T-helper 2 cell (primary cell): ENCODE measurements around the gene KCNH6.

Source experiments
- DNase-seq, 5 experiments: peaks; one replicate each; pipeline versions ENCODE4 v3.0.0 to v3.0.0-alpha.2; 2012 to 2022

The KCNH6 gene

DNA sequence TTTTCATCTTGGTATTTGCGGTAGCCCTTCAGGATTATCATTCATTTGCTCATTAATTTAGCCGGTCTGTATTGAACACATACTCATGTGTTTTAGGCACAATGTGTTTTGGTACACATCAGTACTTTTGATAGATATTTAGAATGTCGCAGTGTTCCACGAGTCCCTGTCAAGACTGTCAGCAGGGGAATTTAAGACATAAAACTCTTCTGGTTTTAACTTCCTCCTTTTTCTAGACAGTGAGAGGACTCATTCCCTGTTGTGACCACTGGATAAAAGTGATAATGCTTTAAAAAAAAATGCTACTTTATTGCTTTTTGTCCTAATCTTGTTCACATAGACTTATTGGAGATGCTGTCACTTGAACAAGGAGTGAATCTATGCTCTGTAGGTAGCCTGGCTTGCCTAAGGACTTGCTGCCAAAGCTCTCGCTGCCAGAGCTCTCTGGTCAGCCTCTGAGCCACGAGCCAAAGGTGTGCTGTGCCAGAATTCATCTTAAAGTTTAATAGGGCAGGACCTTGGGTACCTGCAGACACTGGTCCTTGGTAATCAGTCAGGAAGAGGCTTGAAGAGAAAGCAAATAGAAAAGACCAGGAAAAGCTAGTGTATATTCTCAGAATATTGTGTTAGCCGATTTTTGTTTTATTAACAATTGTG lies 32.5 kb downstream of the KCNH6 start:
- no peak for DNase-seq

- no peak for DNase-seq
Observed at GRCh38 chr17:63557416-63557815, 34.3 kb downstream of the KCNH6 start.

GRCh38 chr17:63558441-63558840 lies 35.3 kb downstream of the KCNH6 start:
- no peak for DNase-seq

DNA sequence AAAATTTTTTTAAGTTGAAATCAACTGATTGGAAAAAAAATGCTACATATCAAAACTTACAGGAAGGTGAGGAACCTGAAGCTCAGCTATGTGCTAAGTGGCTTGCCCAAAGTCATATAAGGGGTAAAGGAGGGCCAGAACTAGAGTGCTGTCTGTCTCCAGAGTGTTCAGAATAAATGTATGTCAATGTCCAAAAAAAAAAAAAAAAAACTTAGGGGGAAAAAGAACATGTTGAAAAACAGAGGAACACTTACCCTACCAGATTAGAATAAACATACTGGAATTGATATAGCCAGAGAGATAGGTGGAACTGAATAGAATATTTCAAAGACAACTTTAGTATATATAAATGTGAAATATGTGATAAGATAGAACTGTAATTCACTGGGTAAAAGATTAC lies 38.7 kb downstream of the KCNH6 start:
- no peak for DNase-seq

GRCh38 chr17:63563339-63563738 lies 40.2 kb downstream of the KCNH6 start:
- no peak for DNase-seq

DNA sequence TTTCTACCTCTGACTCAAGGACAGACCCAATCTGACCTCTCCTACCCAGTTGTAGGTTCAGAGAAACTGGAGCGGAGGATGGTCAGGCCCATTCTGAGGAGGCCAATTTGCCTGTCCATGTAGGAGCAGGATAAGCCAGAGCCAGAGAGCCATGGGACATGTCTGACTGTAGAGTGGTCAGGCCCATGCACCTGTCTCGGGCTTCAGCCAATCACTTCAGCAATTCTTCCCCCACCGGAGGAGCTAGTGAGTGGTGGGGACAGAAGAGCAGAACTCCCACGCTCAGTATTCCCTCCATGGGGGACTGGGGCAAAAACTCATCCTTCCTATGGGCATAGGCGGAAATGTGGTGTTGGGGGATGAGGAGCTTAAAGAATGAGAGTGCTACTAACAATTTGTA lies 41.4 kb downstream of the KCNH6 start:
- no peak for DNase-seq

GRCh38 chr17:63567229-63567628 lies 44.1 kb downstream of the KCNH6 start:
- no peak for DNase-seq

DNA sequence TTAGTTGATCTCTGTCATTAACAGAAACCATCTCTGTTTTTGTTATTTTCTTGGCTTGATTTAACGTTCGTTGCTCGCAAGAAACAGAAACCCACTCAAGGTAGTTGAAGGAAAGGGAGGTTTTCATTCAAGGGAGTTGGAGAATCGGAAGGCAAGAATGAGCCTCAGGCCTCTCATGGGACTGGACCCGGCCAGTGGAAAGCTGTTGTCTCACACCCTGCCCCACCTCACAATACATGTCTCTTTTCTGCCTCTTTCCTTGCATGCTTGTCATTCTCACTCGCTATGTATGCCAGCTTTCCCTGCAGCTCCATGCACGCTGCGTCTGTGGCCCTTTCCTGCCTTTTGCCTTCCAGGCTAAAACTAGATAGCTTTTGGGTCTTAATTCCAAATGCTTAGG lies 45.4 kb downstream of the KCNH6 start:
- no peak for DNase-seq

DNA sequence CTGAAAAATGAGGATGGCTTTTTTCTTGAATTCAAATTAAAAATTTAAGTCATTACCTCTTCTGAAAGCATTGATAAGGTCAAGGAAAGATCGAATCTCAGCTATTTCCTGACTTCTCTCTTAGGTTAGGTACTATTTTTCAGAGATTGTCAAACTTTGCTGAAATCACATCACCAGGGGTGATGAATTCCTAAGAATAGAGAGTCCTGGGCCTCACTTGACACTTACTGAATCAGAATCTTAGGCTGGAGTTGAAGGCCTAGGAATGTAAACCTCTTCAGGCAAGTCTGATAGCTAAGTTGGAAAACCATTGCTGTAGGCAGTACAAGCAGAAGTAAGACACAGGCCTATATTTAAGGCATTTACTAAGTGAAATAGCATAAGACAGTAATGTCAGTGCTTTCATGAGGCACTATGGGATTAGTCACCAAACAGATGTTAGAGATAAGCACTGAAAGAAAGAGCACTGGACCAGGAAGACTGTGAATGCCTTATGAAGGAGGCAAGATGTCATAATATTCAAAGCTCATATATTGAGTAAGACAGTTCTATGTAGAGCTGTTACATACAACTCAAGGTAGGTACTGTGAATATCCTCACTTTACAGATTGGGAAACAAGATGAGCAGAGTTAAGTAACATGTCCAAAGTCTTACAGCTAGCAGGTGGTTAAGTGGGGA lies 48.6 kb downstream of the KCNH6 start:
- peak in 1 of 5 experiments; percentile 22 for DNase-seq

- no peak for DNase-seq
Observed at GRCh38 chr17:63573634-63574033, 50.5 kb downstream of the KCNH6 start.

DNA sequence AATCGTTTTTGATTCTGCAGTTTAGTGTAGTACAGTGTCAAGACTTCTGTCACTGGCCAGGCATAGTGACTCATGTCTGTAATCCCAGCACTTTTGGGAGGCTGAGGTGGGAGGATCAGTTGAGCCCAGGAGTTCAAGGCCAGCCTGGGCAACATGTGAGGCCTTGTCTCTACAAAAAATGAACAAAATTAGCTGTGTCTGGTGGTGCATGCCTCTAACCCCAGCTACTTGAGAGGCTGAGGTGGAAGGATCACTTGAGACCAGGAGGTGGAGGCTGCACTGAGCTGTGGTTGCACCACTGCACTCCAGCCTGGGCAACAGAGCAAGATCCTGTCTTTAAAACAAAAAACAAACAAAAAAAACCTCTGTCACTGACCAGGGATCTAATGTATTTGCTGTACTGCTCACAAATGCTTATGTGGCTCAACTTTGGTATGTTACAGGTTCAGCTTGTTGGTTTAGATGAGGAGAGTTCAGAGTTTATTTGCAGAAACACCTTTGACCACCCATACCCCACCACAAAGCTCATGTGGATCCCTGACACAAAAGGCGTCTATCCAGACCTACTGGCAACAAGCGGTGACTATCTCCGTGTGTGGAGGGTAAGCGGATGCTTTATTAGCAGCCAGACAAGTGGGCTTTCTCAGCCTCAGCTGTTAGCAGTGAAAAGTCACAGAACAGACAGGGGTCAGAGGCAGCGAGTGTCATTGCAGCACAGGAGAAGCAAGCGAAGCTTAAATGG lies 55.0 kb downstream of the KCNH6 start:
- DNase-seq, result no peak

DNA sequence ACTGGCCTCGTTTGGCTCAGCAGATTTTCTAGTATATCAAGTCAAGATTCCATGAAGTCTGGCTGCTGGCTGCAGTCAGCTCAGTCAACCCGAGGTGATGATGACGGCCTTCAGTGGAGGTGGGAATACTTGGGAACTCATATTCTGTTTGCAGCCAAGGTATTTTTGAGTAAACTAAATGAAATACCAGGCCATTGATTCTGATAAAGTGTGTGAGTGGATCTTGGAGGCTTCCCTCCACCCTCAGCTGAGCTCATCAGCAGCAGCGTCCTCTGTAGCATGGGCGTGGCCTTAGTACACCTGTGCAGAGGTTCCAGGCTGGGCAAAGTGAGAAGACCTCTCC lies 55.6 kb downstream of the KCNH6 start:
- no peak for DNase-seq

- DNase-seq, result no peak
Observed at GRCh38 chr17:63579633-63580032, 56.5 kb downstream of the KCNH6 start.

GRCh38 chr17:63587770-63588169 lies 64.6 kb downstream of the KCNH6 start:
- DNase-seq, result no peak

DNA sequence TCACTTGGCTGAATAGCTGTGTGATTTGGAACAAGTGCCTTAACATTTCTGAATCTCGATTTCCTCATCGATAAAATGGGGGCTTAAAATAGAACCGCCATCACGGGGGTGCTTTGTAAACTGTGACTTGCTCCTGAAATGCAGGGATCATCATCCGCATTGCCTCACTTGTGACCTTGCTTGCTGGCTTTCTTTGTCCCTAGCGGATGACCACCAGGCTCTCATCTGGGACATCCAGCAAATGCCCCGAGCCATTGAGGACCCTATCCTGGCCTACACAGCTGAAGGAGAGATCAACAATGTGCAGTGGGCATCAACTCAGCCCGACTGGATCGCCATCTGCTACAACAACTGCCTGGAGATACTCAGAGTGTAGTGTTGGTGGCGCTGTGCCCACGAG lies 65.6 kb downstream of the KCNH6 start:
- DNase-seq, result no peak

DNA sequence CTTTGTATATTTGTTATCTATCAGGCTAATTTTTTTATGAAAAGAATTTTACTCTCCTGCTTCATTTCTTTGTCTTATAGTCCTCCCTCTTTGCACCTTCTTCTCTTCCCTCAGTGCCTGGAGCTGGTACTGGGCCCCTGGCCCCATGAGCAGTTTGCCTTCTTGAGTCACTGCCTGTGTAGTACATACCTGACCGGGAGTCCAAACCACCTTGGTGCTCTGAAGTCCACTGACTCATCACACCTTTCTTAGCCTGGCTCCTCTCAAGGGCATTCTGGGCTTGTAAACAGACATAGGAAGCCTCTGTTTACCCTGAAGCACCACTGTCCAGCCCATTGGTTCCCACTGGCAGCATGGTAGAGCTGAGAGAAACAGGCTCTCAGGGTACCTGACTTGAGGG lies 66.5 kb downstream of the KCNH6 start:
- no peak for DNase-seq

DNA sequence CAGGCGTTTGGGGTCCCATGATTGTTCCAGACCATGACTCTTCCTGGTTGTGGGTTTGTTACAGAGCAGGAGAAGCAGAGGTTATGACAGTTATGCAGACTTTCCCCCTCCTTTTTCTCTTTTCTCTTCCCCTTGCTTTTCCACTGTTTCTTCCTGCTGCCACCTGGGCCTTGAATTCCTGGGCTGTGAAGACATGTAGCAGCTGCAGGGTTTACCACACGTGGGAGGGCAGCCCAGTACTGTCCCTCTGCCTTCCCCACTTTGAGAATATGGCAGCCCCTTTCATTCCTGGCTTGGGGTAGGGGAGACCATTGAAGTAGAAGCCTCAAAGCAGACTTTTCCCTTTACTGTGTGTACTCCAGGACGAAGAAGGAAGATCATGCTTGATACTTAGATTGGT lies 69.6 kb downstream of the KCNH6 start:
- no peak for DNase-seq

DNA sequence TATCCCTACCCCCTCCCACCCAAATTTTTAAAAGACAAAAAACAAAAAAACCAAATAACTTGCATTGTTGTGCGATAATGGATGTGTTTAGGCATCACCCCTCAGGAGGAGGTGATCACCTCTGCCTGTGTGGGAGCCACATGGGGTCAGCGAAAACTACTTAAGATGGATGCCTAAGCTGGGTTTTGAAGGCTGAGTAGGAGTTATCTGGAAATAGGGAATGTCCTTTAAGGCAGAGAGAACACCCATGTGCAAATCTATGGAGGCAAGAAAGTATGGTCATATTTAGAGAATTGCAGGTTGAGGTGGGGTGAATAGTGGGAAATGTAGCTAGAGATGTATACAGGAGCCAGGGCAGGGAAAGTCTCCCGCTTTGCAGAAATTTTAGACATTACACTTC lies 72.0 kb downstream of the KCNH6 start:
- no peak for DNase-seq
